ENCODE measurements around the gene INTS4.
"Not testable (repeated sequence)": the region's sequence is repeated elsewhere in the genome, so short reads cannot be mapped to it uniquely, and the experiment has no call there.

Gene INTS4

DNA sequence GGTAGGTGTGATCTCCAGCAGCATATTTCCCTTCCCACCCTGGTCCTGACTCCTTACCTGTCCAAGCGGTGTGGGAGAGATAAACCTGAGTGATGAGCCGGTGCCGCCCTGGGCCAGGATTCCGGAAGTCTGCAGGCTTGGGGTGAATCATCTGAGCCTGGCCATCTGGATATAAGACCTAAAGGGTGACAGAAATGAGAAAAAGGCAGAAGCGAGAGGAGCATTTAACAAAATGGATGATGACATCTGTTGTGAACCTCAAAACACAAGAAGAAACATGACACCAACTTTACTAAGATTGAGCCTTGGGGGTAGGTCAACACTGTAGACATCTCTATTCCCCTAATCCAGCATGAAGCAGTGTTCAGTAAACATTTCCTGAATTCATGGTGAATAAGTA, 110.7 kb downstream of the INTS4 start:
- no peak for TF ChIP-seq CTCF (IDR thresholded peaks at IDR 0.05; ENCODE audit: extremely low read depth, missing control alignments)
- no peak for DNase-seq (ENCODE audit: low spot score)

DNA sequence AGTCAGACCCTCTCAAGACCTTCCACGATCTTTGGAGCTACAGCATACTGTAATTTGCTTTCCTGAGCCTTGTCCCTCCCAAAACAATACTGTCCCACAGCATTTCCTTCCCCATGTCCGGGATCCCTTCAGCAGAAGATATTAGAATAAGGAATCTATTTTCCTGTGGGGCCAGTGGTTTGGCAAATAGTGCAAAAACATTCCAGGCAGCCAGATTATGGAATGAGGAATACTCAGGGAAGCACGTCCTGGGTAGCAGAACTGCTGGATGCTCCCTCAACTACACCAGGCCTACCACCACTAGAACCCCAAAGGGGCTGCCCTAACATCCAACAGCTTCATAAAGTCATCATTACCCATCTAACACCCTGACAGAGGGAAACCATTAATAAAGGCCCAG, 112.1 kb downstream of the INTS4 start:
- no peak for TF ChIP-seq CTCF (IDR thresholded peaks at IDR 0.05; ENCODE audit: extremely low read depth, missing control alignments)
- no peak for DNase-seq (ENCODE audit: low spot score)

- DNase-seq (ENCODE audit: low spot score), result peak; percentile 28
- no peak for TF ChIP-seq CTCF (IDR thresholded peaks at IDR 0.05; ENCODE audit: extremely low read depth, missing control alignments)
Observed at GRCh38 chr11:77879218-77879617, 115.2 kb downstream of the INTS4 start.

GRCh38 chr11:77878247-77878646, 116.2 kb downstream of the INTS4 start:
- DNase-seq (ENCODE audit: low spot score), result not testable (repeated sequence)

DNA sequence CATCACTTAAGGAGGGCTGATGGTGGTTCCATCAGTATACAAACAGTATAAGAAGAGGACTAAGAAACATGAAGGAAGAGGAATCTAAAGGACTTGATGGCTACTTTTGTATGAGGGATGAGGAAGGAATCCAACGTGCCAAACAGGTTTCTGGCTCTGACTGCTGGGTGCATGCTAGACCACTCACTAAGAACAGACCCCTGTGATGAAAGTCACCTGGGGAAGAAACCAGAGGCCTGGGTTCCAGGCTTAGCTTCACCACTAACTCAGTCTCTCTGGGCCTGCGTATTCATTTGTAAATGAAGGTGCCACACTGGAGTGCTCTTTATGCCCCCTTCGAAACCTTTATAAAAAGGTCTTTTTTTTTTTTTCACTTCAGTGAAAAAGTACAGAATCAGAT, 118.4 kb downstream of the INTS4 start:
- no peak for TF ChIP-seq CTCF (IDR thresholded peaks at IDR 0.05; ENCODE audit: extremely low read depth, missing control alignments)
- no peak for DNase-seq (ENCODE audit: low spot score)

GRCh38 chr11:77874206-77874605, 120.3 kb downstream of the INTS4 start:
- no peak for DNase-seq (ENCODE audit: low spot score)
- no peak for TF ChIP-seq CTCF (IDR thresholded peaks at IDR 0.05; ENCODE audit: extremely low read depth, missing control alignments)

DNA sequence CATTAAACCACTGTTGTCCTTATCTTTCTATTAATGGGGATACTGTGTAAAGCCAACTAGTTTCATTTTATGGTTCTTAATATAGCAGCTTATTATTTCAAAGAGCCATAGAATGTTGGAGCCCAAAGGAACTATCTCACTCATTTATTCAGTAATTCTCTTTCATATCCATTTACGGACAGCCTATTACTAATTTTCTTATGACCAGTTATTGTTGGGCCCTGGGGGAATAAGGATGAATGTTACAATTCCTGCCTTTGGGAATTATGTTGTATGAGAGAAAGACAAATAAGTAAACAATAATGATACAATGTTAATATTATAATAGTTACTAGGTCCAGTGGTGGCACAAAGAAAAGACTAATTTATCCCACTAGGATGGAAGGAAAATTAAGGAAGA, 121.1 kb downstream of the INTS4 start:
- TF ChIP-seq CTCF (IDR thresholded peaks at IDR 0.05; ENCODE audit: extremely low read depth, missing control alignments), result no peak
- no peak for DNase-seq (ENCODE audit: low spot score)

GRCh38 chr11:77871855-77872254, 122.6 kb downstream of the INTS4 start:
- no peak for DNase-seq (ENCODE audit: low spot score)
- no peak for TF ChIP-seq CTCF (IDR thresholded peaks at IDR 0.05; ENCODE audit: extremely low read depth, missing control alignments)

Measured in GM20000 (cell line).